A549 (cell line): Measurements from ENCODE around the gene GRPEL2. TPM values are rescaled to one million over a fixed set of nuclear protein-coding genes. Genes with fewer than 3 reads are reported as not detected.

ENCODE experiments used
- ATAC-seq, 2 experiments: fragments of 200-7000 bp in 1 of 2; fragments of >200 bp in 1 of 2; cut with Nextera tagmentation in 1 of 2; cut with Tn5 transposase in 1 of 2; 3 replicates each; pipeline versions ENCODE4 v1.8.0 to v1.9.1; 2018 to 2020; ENCODE audit warnings: mild to moderate bottlenecking in 1 of 2, moderate library complexity in 1 of 2
- CTCF ChIA-PET: fragments of 300-600 bp; sonication (Branson Sonifier 250); formaldehyde crosslinking; extraction: SDS; loops from one replicate; lab custom pipeline; 2021; ENCODE audit warnings: antibody characterized with exemption, inconsistent platforms; lab: Yijun Ruan, JAX
- POLR2A ChIA-PET: fragments of 350-600 bp; formaldehyde crosslinking; extraction: SDS; loops from one replicate; lab custom pipeline; 2021; ENCODE audit warnings: antibody characterized with exemption, inconsistent platforms; lab: Yijun Ruan, JAX
- DNase-seq, 2 experiments: peaks; one replicate each; pipeline versions ENCODE4 v3.0.0 to v3.0.0-alpha.2; 2011 to 2016; ENCODE audit warnings: low read depth in 1 of 2, low spot score in 1 of 2
- FAIRE-seq: peaks from 2 replicates; lab custom pipeline; 2011; peaks lifted over from hg19 to GRCh38; lab: Jason Lieb, UNC
- H3K27ac ChIP-seq, 2 experiments: fragments of >200 bp; sonication (Bioruptor Twin); formaldehyde crosslinking; 3 replicates each; pipeline ENCODE4 v1.5.1; 2016 to 2017
- H3K4me1 ChIP-seq: fragments of >200 bp; sonication (Bioruptor Twin); formaldehyde crosslinking; 3 replicates; pipeline ENCODE4 v1.6.1; 2016
- H3K4me2 ChIP-seq: fragments of >200 bp; sonication (Bioruptor Twin); formaldehyde crosslinking; 3 replicates; pipeline ENCODE4 v1.6.1; 2016
- H3K4me3 ChIP-seq: fragments of >200 bp; sonication (Bioruptor Twin); formaldehyde crosslinking; 3 replicates; pipeline ENCODE4 v1.5.1; 2016
- H3K9me3 ChIP-seq: fragments of >200 bp; sonication (Bioruptor Twin); formaldehyde crosslinking; 3 replicates; pipeline ENCODE4 v1.6.1; 2016
- CEBPB ChIP-seq, 2 experiments: fragments of >200 bp in 1 of 2; sonication (Bioruptor Twin) in 1 of 2; formaldehyde crosslinking in 1 of 2; IDR thresholded peaks; 2 replicates each; pipeline ENCODE4 v1.6.1; 2012 to 2016
- CHD2 ChIP-seq: fragments of 150-350 bp; IDR thresholded peaks from 2 replicates; pipeline ENCODE4 v1.6.1; 2014; ENCODE audit warnings: low read length; ENCODE audit not compliant: partially characterized antibody
- EHMT2 ChIP-seq: fragments of 200-600 bp; sonication (generic); IDR thresholded peaks from 2 replicates; pipeline ENCODE4 v1.6.1; 2016; ENCODE audit warnings: antibody characterized with exemption, low read depth, mild to moderate bottlenecking, moderate library complexity
- ESRRA ChIP-seq: fragments of 150-350 bp; IDR thresholded peaks from 2 replicates; pipeline ENCODE4 v1.6.1; 2014; ENCODE audit warnings: mild to moderate bottlenecking, low read length, borderline replicate concordance
- FOSL2 ChIP-seq, 2 experiments: fragments of 450-650 bp in 1 of 2; fragments of >200 bp in 1 of 2; sonication (Bioruptor Twin) in 1 of 2; formaldehyde crosslinking; IDR thresholded peaks; 2 replicates each; pipeline versions ENCODE4 v1.5.0 to v1.6.1; 2016 to 2020; ENCODE audit warnings: mild to moderate bottlenecking in 1 of 2, moderate library complexity in 1 of 2
- FOXS1 ChIP-seq: fragments of 250-450 bp; sonication (Bioruptor Pico); IDR thresholded peaks from 2 replicates; pipeline ENCODE4 v1.5.0; 2020; ENCODE audit warnings: mild to moderate bottlenecking, moderate library complexity
- HMGXB4 ChIP-seq: fragments of 250-450 bp; sonication (Bioruptor Pico); IDR thresholded peaks from 2 replicates; pipeline ENCODE4 v1.5.0; 2021; ENCODE audit warnings: mild to moderate bottlenecking, moderate library complexity, borderline replicate concordance
- HOXA7 ChIP-seq: fragments of 250-450 bp; sonication (Bioruptor Pico); IDR thresholded peaks from 2 replicates; pipeline ENCODE4 v1.5.0; 2020; ENCODE audit warnings: mild to moderate bottlenecking, moderate library complexity
- HOXB13 ChIP-seq: fragments of 250-450 bp; sonication (Bioruptor Pico); IDR thresholded peaks from 2 replicates; pipeline ENCODE4 v1.5.0; 2020; ENCODE audit warnings: low read depth, mild to moderate bottlenecking, moderate library complexity
- HOXB5 ChIP-seq: fragments of 250-450 bp; sonication (Bioruptor Pico); IDR thresholded peaks from 2 replicates; pipeline ENCODE4 v1.5.0; 2020; ENCODE audit warnings: mild to moderate bottlenecking, moderate library complexity
- JUN ChIP-seq, 2 experiments: fragments of >200 bp; sonication (Bioruptor Twin); formaldehyde crosslinking; IDR thresholded peaks; 2 replicates in 1 of 2; 3 replicates in 1 of 2; pipeline ENCODE4 v1.6.1; 2016 to 2017
- JUNB ChIP-seq: fragments of >200 bp; sonication (Bioruptor Twin); formaldehyde crosslinking; IDR thresholded peaks from 2 replicates; pipeline ENCODE4 v1.6.1; 2016
- NPAS2 ChIP-seq: fragments of 250-450 bp; sonication (Bioruptor Pico); IDR thresholded peaks from 2 replicates; pipeline ENCODE4 v1.8.0; 2022; ENCODE audit warnings: mild to moderate bottlenecking, moderate library complexity, borderline replicate concordance
- NR3C1 ChIP-seq: fragments of >200 bp; sonication (Bioruptor Twin); formaldehyde crosslinking; IDR thresholded peaks from 3 replicates; pipeline ENCODE4 v1.6.1; 2017
- POLR2AphosphoS2 ChIP-seq: conservative IDR thresholded peaks from 2 replicates; pipeline ENCODE4 v1.6.1; 2012; ENCODE audit warnings: low read length, improper control_type of control experiment, inconsistent platforms
- RAD21 ChIP-seq, 2 experiments: fragments of >200 bp in 1 of 2; sonication (Bioruptor Twin) in 1 of 2; formaldehyde crosslinking in 1 of 2; IDR thresholded peaks in 1 of 2; conservative IDR thresholded peaks in 1 of 2; 2 replicates in 1 of 2; 3 replicates in 1 of 2; pipeline ENCODE4 v1.6.1; 2012 to 2018; ENCODE audit warnings: inconsistent platforms in 1 of 2
- REST ChIP-seq: fragments of 200-600 bp; sonication (generic); IDR thresholded peaks from 2 replicates; pipeline ENCODE4 v1.6.1; 2016; ENCODE audit warnings: antibody characterized with exemption, mild to moderate bottlenecking, moderate library complexity
- RFX5 ChIP-seq: fragments of 450-650 bp; IDR thresholded peaks from 2 replicates; pipeline ENCODE4 v1.7.1; 2014; ENCODE audit warnings: antibody characterized with exemption, mild to moderate bottlenecking, moderate library complexity
- RNF2 ChIP-seq: fragments of 200-600 bp; sonication (generic); IDR thresholded peaks from 2 replicates; pipeline ENCODE4 v1.6.1; 2016; ENCODE audit warnings: low read depth, mild to moderate bottlenecking, antibody characterized with exemption, moderate library complexity, borderline replicate concordance
- SREBF2 ChIP-seq: fragments of 450-650 bp; IDR thresholded peaks from 2 replicates; pipeline ENCODE4 v1.6.1; 2014; ENCODE audit warnings: mild to moderate bottlenecking, moderate library complexity
- TFCP2L1 ChIP-seq: fragments of 250-450 bp; sonication (Bioruptor Pico); IDR thresholded peaks from 2 replicates; pipeline ENCODE4 v1.5.0; 2021; ENCODE audit warnings: mild to moderate bottlenecking
- WGBS: methylation state at CpG from one replicate; pipeline ENCODE4 v1.1.6; 2017; ENCODE audit errors: missing lambda C conversion rate; 5-methylcytosine and 5-hydroxymethylcytosine counted together
- polyA plus RNA-seq, 4 experiments: library from polyadenylated mRNA; depleted of rRNA in 3 of 4; stranded (reverse); fragments of >200 nt; fragmentation: RNase III in 1 of 4; extraction: RNeasy Plus Mini Kit Qiagen cat#74134 plus additional on column Dnase treatment in 1 of 4; gene quantifications; 2 replicates in 3 of 4; 3 replicates in 1 of 4; pipeline ENCODE4 v1.2.3, GENCODE V29; 2011 to 2017
- TF ChIP-seq, protein P1 (sequence below): IDR thresholded peaks from 2 replicates; pipeline ENCODE4 v1.6.1; 2012
- TF ChIP-seq, protein P2 (sequence below): fragments of 250-450 bp; sonication (Bioruptor Pico); IDR thresholded peaks from 2 replicates; pipeline ENCODE4 v1.5.0; 2020; ENCODE audit warnings: low read depth, mild to moderate bottlenecking, moderate library complexity

GRPEL2 gene
- polyA plus RNA-seq, 2 of the 4 experiments (the other 2 are of a cell fraction): 10.4 to 26.4 TPM

- FAIRE-seq: no peak
- no peak for ATAC-seq
Observed at GRCh38 chr5:149303210-149303609, 42.1 kb upstream of the GRPEL2 start.

GRCh38 chr5:149304195-149305078 lies 40.9 kb upstream of the GRPEL2 start:
- WGBS: 87% methylated on average over 11 of the region's 11 CpGs
- Histone ChIP-seq H3K4me2 (no peak overlapping the region), H3K4me1 (no peaks in the 10 kb centered on the region), H3K4me3 (no peak overlapping the region), H3K9me3 (no peaks in the 10 kb centered on the region), H3K27ac (no peak overlapping the region)
- FAIRE-seq (no peak), DNase-seq (no peak), ATAC-seq (no peak)
- TF ChIP-seq, protein P1, sequence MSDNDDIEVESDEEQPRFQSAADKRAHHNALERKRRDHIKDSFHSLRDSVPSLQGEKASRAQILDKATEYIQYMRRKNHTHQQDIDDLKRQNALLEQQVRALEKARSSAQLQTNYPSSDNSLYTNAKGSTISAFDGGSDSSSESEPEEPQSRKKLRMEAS: no peak
- no peak for TF ChIP-seq RAD21 (conservative IDR thresholded peaks at IDR 0.05 in 1 of 2, IDR thresholded peaks at IDR 0.05 in 1 of 2)
- TF ChIP-seq HOXB13 (CRISPR knock-in tag): no peak
- no peak for TF ChIP-seq REST
- TF ChIP-seq CHD2: no peak
- TF ChIP-seq SREBF2: no peak
- TF ChIP-seq HOXA7 (CRISPR knock-in tag): no peak
- POLR2A ChIA-PET: no interaction called here
- CTCF ChIA-PET: interaction anchor here (0.5 to 5.8 kb wide), 3 partner anchors 9 to 89 kb away, joined by 3 to 37 read pairs (median 5); no protein-coding TSS in a partner anchor

More at GRCh38 chr5:149303210-149303609, 42.1 kb upstream of the GRPEL2 start:
- DNase-seq: no peak
- H3K9me3 ChIP-seq: no peaks in the 10 kb centered on the region
- TF ChIP-seq FOXS1: no peak
- no peak for TF ChIP-seq RFX5
- TF ChIP-seq HOXB5 (CRISPR knock-in tag): no peak
- no peak for TF ChIP-seq HMGXB4 (CRISPR knock-in tag)
- TF ChIP-seq POLR2AphosphoS2: no peak
- no peak for TF ChIP-seq EHMT2
- TF ChIP-seq FOSL2 (IDR thresholded peaks at IDR 0.05): no peak
- TF ChIP-seq FOSL2 (CRISPR knock-in tag; IDR thresholded peaks at IDR 0.05): no peak
- no peak for TF ChIP-seq ESRRA
- TF ChIP-seq NPAS2 (CRISPR knock-in tag): no peak
- TF ChIP-seq HOXB13 (CRISPR knock-in tag): no peak
- no peak for TF ChIP-seq JUNB
- TF ChIP-seq HOXA7 (CRISPR knock-in tag): no peak
- TF ChIP-seq RNF2: no peak
- TF ChIP-seq, protein P2, sequence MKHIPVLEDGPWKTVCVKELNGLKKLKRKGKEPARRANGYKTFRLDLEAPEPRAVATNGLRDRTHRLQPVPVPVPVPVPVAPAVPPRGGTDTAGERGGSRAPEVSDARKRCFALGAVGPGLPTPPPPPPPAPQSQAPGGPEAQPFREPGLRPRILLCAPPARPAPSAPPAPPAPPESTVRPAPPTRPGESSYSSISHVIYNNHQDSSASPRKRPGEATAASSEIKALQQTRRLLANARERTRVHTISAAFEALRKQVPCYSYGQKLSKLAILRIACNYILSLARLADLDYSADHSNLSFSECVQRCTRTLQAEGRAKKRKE: no peak
- TF ChIP-seq TFCP2L1: no peak
- no peak for TF ChIP-seq SREBF2
- TF ChIP-seq NR3C1: no peak
- no peak for TF ChIP-seq CEBPB (IDR thresholded peaks at IDR 0.05)
- no peak for TF ChIP-seq JUN (IDR thresholded peaks at IDR 0.05)
- ChIA-PET POLR2A (no interaction called here), CTCF (interaction anchor here (2.5 kb wide), 1 partner anchor 14 kb away, joined by 10 read pairs; no protein-coding TSS in a partner anchor)
- no peak overlapping the region for H3K27ac ChIP-seq
- H3K4me1 ChIP-seq: no peaks in the 10 kb centered on the region
- 68% methylated on average over 4 of the region's 4 CpGs for WGBS
- H3K4me2 ChIP-seq: no peak overlapping the region
- H3K4me3 ChIP-seq: no peak overlapping the region
